ENCODE results near the gene RND1.

RND1 gene

GRCh38 chr12:48814262-48815125 lies 51.2 kb downstream of the RND1 start:
- TF ChIP-seq CTCF (IDR thresholded peaks at IDR 0.05; ENCODE audit: low read depth, low read length), result peak; percentile 73
- peak; percentile 64 for DNase-seq (ENCODE audit: extremely low read depth, low read depth)

- DNase-seq (ENCODE audit: extremely low read depth, low read depth), result no peak
Observed at GRCh38 chr12:48813465-48814261, 52.0 kb downstream of the RND1 start.

GRCh38 chr12:48812389-48812788 lies 53.3 kb downstream of the RND1 start:
- no peak for TF ChIP-seq CTCF (IDR thresholded peaks at IDR 0.05; ENCODE audit: low read depth, low read length)
- DNase-seq (ENCODE audit: extremely low read depth, low read depth), result no peak

More at GRCh38 chr12:48813465-48814261, 52.0 kb downstream of the RND1 start:
- peak; percentile 7; the same call in 1 of the 2 replicates for TF ChIP-seq CTCF (IDR thresholded peaks at IDR 0.05; ENCODE audit: low read depth, low read length)

- TF ChIP-seq CTCF (IDR thresholded peaks at IDR 0.05; ENCODE audit: low read depth, low read length), result no peak
- DNase-seq (ENCODE audit: extremely low read depth, low read depth), result no peak
Observed at GRCh38 chr12:48811437-48812090, 54.1 kb downstream of the RND1 start.

- peak; percentile 67 for DNase-seq (ENCODE audit: extremely low read depth, low read depth)
- no peak for TF ChIP-seq CTCF (IDR thresholded peaks at IDR 0.05; ENCODE audit: low read depth, low read length)
Observed at GRCh38 chr12:48810903-48811431, 54.7 kb downstream of the RND1 start.

GRCh38 chr12:48807981-48808380 lies 57.7 kb downstream of the RND1 start:
- no peak for TF ChIP-seq CTCF (IDR thresholded peaks at IDR 0.05; ENCODE audit: low read depth, low read length)
- no peak for DNase-seq (ENCODE audit: extremely low read depth, low read depth)

Measured in AG09319 (cell line).